GM19351 (cell line): ENCODE measurements around the gene EPM2AIP1.
A peak's percentile ranks its signal among the peaks of the same experiment; 100 is the strongest.
"Not testable (repeated sequence)": the region's sequence is repeated elsewhere in the genome, so short reads cannot be mapped to it uniquely, and the experiment has no call there.

Experiments
- ATAC-seq: cut with Tn5 transposase; IDR thresholded peaks from one replicate; pipeline ENCODE4 v1.9.1; 2021; ENCODE audit warnings: mild to moderate bottlenecking, moderate library complexity; ENCODE audit not compliant: unreplicated experiment

EPM2AIP1 gene

DNA sequence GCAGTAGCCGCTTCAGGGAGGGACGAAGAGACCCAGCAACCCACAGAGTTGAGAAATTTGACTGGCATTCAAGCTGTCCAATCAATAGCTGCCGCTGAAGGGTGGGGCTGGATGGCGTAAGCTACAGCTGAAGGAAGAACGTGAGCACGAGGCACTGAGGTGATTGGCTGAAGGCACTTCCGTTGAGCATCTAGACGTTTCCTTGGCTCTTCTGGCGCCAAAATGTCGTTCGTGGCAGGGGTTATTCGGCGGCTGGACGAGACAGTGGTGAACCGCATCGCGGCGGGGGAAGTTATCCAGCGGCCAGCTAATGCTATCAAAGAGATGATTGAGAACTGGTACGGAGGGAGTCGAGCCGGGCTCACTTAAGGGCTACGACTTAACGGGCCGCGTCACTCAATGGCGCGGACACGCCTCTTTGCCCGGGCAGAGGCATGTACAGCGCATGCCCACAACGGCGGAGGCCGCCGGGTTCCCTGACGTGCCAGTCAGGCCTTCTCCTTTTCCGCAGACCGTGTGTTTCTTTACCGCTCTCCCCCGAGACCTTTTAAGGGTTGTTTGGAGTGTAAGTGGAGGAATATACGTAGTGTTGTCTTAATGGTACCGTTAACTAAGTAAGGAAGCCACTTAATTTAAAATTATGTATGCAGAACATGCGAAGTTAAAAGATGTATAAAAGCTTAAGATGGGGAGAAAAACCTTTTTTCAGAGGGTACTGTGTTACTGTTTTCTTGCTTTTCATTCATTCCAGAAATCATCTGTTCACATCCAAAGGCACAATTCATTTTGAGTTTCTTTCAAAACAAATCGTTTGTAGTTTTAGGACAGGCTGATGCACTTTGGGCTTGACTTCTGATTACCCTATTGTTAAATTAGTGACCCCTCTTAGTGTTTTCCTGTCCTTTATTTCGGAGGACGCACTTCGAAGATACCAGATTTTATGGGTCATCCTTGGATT lies 674 bp upstream of the EPM2AIP1 start, which contains the start of gene MLH1:
TSS of gene MLH1 (plus strand) at position 193 of the 958 bp plus-strand sequence. CDS start at position 223, 30 bp downstream.
- ATAC-seq = peak; percentile 87

DNA sequence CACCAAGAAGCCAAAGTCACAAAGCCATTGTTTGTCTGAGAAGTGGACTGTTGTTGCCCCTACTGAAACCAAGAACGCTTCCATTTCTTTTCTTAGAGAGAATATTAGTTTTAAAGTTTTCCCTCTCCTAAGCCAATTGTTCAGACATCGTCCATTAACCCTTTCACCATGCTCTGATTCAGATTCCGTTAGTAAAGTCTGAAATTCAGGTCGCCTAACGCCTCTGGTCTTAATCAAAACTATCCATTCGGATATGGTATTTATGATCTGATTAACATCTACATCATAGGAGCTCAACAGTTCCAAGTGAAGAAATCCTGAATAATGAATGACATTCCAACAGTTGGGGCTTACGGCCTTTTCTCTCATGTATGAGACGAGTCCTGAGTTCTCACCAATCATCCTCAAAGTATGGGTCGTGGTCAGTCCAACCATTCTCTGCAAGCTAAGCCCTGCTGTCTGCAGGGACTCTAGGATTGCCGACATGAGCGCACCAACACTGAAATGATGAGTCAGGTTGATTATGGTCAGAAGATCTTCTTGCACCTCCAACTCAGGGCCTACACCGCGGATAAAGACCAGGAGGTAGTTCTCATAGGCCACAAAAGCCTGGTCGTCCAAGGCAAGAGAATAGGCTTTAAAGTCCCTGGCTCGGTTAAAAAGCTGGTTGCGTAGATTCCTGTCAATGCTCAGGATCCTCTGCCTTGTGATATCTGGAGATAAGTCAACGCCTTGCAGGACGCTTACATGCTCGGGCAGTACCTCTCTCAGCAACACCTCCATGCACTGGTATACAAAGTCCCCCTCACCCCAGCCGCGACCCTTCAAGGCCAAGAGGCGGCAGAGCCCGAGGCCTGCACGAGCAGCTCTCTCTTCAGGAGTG lies 767 bp downstream of the EPM2AIP1 start:
- no peak for ATAC-seq

DNA sequence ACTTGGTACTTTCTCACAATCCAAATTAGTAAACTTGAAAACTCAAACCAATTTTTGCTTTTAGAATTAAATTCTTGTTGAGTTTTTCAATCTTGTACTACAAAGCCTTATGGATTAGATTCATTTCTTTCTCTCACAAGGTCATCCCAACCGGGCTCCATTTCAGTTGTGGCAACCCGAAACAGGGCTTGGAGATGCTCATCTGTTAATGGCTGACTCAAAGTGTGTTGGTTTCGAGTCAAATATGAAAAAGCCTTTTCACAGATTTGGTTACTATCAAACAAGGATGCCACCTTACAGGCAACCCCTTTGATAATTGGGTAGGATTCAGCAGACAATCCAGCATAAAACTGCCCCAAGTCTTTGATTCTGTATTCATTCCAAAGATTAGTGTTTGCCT lies 1.8 kb downstream of the EPM2AIP1 start:
- no peak for ATAC-seq

DNA sequence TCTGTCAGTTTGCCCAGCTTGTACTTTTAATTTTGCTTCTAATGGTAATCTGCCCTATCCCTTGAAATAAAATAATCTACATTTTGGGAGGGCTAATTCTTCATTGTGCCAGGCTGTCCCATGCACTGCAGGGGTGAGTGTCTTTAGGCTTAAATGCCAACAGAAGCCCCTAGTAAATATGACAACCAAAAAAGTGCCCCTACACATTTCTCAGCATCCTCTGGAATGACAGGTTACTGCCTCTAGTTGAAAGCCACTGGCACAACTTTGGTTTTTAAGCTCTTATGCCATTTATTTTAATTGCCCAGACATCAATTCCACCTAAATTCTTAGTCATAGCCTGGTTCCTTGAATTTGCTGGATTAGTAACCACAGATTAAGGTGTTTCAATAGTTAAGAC lies 3.4 kb downstream of the EPM2AIP1 start:
- no peak for ATAC-seq

DNA sequence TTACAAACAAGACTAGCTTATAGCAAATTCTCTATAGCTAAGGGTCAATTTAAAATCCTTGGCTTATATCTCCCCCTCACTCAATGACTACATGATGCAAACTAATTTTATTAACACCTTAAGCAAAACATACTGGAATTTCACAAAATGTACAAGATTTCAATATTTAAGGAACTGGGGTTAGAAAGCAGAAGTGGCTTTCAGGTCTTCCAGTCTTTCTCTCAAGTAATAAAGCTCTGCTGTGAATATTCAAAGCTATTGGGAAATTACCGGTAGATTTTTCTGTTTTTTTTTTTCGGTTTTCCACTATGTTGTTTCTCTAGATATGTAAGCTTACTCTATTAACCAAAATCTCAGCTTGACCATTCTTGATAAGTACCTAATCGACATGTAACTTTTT lies 3.9 kb downstream of the EPM2AIP1 start:
- ATAC-seq = no peak

DNA sequence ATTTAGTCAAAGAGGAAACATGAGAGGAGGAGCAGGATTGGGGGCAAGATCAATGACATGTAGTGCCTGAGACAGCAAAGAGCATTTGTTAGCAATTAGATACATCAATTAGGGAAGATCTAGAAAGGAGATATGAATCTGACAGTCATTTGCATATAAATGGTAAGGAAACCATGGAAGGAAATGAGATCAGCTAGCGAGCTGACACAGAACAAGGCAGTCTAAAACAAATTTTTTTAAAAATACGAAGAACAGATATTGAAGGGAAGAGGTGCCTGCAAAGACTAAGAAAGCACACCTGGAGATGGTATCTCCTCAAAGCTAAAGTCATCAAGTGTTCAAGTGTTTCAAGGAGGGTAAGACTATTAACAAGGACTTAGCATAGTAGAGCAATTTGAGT lies 4.6 kb downstream of the EPM2AIP1 start:
- ATAC-seq = no peak

DNA sequence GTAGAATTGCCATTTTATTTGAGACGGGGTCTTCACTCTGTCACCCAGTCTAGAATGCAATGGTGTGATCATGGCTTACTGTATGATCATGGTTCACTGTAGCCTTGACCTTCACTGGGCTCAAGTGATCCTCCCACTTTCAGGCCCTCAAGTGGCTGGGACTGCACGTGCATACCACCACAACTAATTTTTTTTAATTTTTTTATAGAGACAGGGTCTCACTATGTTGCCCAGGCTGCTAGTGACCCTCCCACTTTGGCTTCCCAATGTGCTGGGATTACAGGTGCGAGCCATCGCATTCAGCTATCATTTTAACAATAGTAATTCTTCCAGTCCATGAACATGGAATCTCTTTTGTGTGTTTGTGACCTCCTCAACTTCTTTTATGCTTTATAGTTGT lies 11.9 kb downstream of the EPM2AIP1 start:
- ATAC-seq = no peak

DNA sequence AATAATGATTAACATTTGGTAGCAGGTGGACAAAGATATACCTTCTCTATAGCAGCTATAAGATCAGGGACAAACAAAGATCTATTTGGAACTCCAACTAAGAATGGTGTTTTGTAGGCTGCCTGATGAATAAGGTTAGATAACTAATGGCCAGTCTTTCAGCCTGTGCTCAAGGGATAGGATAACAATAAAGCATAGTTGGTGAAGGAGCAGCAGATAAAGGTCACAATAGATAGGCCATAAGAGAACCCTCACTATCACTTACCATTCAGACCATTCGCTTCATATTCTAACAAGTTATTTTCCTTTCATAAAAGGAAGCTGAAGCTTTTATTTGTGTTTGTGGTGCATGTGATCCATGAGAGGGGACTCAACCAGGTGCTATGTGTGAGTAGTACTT lies 19.8 kb downstream of the EPM2AIP1 start:
- ATAC-seq = no peak

DNA sequence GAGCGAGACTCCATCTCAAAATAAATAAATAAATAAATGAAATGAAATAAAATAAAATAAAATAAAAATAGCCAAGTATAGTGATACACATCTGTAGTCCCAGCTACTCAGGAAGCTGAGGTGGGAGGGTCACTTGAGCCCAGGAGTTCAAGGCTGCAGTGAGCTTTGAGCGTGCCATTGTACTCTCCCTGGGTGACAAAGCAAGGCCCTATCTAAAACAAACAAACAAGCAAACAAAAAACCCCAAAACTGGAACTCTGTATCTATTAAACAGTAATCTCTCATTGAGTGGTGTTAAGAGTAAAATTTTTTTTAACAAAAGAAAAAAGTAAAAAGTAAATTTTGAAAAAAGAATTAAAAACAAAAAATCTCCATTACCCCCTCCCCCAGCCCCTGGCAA lies 20.8 kb downstream of the EPM2AIP1 start:
- no peak for ATAC-seq

DNA sequence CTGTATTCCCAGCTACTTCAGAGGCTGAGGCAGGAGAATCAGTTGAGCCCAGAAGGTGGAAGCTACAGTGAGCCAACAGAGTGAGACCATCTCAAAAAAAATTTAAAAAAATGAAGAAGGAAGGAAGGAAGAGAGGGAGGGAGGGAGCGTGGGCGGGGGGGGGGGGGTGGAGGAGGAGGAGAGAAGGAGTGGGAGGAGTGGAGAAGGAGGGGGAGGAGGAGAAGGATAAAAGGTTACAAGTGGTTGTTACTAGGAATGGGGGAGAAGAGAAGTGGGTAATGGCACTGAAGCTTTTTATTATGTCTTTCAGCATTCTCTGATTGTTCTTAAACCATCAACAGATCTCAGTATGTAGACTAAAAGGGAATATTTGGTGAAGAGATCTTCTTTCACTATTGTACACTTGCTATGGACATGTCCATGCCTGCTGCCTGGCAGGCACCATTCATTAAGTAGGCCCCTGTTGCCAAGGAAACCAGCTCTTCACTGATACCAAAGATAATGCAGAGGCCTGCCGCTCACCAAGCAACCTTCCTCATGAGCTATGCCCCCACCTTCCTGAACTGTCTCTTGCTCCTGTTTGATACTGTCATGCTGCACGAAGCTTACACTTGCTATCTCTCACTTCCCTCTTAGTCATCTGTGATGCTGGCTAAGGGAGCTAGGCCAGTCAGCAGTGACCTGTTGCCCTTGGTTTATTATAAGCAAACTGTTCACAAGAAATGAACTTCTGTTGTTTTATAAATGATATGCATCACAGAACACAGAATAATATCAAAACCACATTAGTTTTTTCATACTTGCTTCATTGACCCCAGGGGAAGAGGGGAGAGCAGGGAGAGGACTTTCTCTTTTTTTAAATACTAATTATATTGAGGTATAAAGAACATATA lies 23.1 kb downstream of the EPM2AIP1 start:
- peak; percentile 100 for ATAC-seq

DNA sequence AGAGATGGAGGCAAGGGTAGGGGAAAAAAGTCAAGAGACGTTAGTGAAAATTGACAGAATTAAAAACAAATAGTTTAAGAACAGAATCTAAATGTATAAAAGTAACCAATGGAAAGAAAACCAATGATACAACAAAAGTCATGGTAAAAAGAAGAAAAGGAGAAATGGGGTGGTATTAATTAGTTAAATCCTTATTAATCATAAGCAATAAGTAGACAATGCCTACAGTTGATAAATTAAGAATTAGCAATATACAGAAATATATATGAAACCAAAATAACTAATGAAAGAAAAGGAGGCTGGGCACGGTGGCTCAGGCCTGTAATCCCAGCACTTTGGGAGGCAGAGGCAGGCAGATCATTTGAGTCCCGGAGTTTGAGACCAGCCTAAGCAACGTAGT lies 23.8 kb downstream of the EPM2AIP1 start:
- no peak for ATAC-seq

DNA sequence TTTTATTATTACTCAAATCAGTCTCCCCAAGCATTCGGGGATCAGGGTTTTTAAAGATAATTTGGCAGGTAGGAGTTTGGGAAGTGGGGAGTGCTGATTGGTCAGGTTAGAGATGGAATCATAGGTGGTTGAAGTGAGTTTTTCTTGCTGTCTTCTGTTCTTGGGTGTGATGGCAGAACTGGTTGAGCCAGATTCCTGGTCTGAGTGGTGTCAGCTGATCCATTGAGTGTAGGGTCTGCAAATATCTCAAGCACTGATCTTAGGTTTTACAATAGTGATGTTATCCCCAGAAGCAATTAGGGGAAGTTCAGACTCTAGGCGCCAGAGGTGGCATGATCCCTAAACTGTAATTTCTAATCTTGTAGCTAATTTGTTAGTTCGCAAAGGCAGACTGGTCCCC lies 27.5 kb downstream of the EPM2AIP1 start:
- no peak for ATAC-seq

DNA sequence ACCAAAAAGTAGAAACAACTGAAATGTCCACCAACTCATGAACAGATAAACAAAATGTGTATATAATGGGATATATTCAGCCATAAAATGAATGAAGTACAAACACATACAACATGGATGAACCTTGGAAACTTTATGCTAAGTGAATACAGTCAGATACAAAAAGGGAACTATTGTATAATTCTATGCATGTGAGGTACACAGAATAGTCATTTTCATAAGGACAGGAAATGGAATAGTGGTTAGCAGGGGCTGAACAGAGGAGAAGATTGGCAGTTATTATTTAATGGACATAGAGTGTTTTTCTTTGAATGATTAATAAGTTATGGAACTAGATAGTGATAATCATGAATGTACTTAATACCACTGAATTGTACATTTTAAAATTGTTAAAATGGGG lies 28.1 kb downstream of the EPM2AIP1 start:
- ATAC-seq = peak; percentile 64

DNA sequence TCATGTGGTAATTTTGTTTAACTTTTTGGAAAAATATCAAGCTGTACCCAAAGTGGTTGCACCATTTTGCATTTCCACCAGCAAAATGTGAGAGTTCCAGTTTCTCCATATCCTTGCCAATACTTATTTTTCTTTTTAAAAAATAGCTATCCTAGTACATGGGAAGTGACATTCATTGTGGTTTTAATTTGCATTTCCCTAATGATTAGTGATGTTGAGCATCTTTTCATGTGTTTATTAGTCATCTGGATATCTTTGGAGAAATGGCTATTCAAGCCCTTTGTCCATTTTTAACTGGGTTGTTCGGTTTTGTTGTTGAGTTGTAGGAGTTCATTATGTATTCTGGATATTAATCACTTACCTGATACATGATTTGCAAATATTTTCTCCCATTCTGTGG lies 28.6 kb downstream of the EPM2AIP1 start:
- ATAC-seq = no peak

DNA sequence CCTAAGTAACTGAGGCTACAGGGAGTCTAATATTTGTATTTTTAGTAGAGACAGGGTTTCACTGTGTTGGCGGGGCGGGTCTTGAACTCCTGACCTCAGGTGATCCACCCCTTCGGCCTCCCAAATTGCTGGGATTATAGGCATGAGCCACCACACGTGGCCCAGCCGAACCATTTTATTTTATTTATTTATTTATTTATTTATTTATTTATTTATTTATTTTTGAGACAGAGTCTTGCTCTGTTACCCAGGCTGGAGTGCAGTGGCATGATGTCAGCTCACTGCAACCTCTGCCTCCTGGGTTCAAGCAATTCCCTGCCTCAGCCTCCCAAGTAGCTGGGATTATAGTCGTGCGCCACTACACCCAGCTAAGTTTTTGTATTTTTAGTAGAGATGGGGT lies 29.9 kb downstream of the EPM2AIP1 start:
- not testable (repeated sequence) for ATAC-seq

DNA sequence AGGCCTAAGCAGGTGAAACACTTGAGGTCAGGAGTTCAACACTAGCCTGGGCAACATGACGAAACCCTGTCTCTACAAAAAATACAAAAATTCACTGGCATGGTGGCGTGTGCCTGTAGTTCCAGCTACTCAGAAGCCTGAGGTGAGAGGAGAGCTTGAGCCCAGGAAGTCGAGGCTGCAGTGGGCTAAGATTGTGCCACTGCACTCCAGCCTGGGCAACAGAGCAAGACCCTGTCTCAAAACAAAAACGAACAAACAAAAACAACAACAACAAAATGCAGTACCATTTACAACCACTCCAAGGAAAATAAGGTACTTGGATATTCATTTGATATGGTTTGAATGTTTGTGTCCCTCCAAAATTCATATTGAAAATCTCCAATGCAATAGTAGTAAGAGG lies 32.4 kb downstream of the EPM2AIP1 start:
- ATAC-seq = no peak

DNA sequence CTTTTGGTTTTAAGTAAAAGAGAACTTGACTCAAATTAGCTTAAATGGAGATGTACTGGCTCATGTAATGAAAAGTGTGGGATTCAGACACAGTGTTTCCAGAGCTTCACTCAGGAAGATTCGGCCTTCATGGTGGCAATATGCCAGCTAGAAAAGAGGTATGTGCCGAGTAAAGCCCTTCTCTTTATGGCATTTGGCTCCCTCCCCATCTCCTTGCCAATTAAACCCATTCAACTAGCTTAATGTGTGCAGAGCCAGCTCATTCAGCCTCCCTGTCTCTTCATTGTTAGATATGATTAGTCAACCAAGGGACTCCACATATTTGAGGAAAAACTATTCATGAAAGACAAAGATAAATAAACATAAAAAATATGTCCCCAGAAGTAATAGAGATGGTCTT lies 33.1 kb downstream of the EPM2AIP1 start:
- ATAC-seq = no peak

DNA sequence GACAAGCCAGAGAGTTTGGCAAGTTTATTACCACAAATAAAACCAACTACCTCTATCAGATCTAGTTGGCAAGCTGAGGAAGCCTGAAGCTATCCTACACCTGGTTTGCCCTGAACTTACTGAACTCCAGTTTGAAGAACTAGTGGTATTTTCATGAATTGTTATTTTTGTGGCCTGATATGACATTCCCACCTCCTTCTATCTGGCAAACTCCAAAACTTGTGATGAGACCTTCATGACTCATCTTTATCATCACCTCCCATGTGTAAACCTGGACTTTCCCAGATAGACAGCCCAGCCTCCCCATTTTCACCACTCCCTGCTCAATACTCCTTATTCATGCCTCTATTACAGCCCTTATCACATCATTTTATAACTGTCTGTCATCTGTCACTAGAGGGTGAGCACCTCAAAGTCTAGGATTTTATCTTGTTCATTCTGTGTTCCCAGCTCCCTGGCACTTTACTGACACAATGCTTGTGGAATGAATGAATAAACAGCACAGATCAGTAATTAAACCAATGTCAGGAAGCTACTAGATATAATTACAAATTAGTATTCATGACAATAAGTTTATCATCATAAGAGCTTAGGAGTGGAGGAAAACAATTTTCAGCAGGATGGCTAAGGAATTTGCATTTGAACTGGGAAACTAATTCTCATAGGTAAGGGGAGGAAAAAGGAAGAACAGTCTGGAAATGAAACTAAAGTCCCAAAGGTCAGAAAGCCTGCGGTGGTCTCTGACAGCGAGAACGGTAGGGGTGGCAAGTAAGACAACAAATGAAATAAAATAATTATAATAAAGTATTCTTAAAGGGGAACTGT lies 34.9 kb downstream of the EPM2AIP1 start:
- ATAC-seq = no peak

DNA sequence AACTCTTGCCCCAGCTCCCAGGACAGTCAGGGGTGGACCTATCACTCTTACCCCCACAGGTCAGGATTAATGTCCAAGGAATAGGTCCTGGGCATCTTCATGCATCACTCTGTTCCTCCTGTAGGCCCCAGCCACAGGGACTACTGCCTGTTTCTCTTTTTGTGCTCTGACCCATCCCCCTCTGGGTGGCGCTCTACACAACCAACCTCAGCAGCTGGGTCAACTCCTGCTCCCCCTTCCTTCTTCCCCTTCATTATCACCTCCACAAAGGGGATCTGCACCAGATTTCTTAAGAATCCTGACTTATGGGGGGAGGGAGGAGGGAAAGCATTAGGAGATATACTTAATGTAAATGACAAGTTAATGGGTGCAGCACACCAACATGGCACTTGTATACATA lies 35.9 kb downstream of the EPM2AIP1 start:
- no peak for ATAC-seq

DNA sequence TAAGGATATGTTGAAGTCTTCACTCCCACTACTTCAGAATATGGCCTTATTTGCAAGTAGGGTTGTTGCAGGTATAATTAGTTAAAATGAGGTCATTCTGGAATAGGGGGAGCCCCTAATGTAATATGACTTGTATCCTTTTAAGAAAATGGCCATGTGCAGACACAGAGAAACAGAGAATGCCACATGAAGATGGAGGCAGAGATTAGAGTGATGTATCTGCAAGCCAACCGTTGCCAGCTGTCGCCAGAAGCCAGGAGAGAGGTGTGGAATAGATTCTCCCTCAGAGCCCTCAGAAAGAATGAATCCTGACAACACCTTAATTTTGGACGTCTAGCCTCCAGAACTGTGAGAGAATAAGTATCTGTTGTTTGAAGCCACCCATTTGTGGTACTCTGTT lies 36.8 kb downstream of the EPM2AIP1 start:
- no peak for ATAC-seq
